Forelimb muscle (tissue), 1 donor: ENCODE results near the gene WDPCP. TPM values are rescaled to one million over a fixed set of nuclear protein-coding genes. Genes with fewer than 3 reads are reported as not detected.
"Not testable (repeated sequence)": the region's sequence is repeated elsewhere in the genome, so short reads cannot be mapped to it uniquely, and the experiment has no call there.

ENCODE experiments used
- DNase-seq: peaks from one replicate; pipeline ENCODE4 v3.0.0-alpha.2; 2013; ENCODE audit warnings: low read depth
- polyA plus RNA-seq: library from polyadenylated mRNA; unstranded; fragments of 120-200 nt; gene quantifications from one replicate; pipeline ENCODE4 v1.2.1, GENCODE V29; 2013; ENCODE audit not compliant: insufficient read length

WDPCP gene
- polyA plus RNA-seq, 1 donor, result 7.5 TPM

GRCh38 chr2:63539416-63540162 lies 48.7 kb downstream of the WDPCP start:
- no peak for DNase-seq

GRCh38 chr2:63538390-63538789 lies 49.9 kb downstream of the WDPCP start:
- DNase-seq, result no peak

- DNase-seq, result no peak
Observed at GRCh38 chr2:63537306-63537705, 51.0 kb downstream of the WDPCP start.

- no peak for DNase-seq
Observed at GRCh38 chr2:63530704-63531279, 57.5 kb downstream of the WDPCP start.

GRCh38 chr2:63525905-63526304 lies 62.4 kb downstream of the WDPCP start:
- no peak for DNase-seq

GRCh38 chr2:63522950-63523349 lies 65.3 kb downstream of the WDPCP start:
- no peak for DNase-seq

GRCh38 chr2:63520793-63521192 lies 67.5 kb downstream of the WDPCP start:
- no peak for DNase-seq

- DNase-seq, result no peak
Observed at GRCh38 chr2:63514781-63515180, 73.5 kb downstream of the WDPCP start.

GRCh38 chr2:63514237-63514716 lies 74.0 kb downstream of the WDPCP start:
- no peak for DNase-seq

- DNase-seq, result no peak
Observed at GRCh38 chr2:63506320-63506719, 82.0 kb downstream of the WDPCP start.

GRCh38 chr2:63503818-63504217 lies 84.5 kb downstream of the WDPCP start:
- DNase-seq, result no peak

- DNase-seq, result no peak
Observed at GRCh38 chr2:63500398-63500797, 87.9 kb downstream of the WDPCP start.

GRCh38 chr2:63497576-63497975 lies 90.7 kb downstream of the WDPCP start:
- DNase-seq, result no peak

GRCh38 chr2:63494968-63495367 lies 93.3 kb downstream of the WDPCP start:
- DNase-seq, result no peak

GRCh38 chr2:63494100-63494499 lies 94.2 kb downstream of the WDPCP start:
- DNase-seq, result no peak

GRCh38 chr2:63488118-63488713 lies 100.1 kb downstream of the WDPCP start:
- no peak for DNase-seq

- no peak for DNase-seq
Observed at GRCh38 chr2:63486861-63487290, 101.4 kb downstream of the WDPCP start.

- DNase-seq, result no peak
Observed at GRCh38 chr2:63484901-63485300, 103.4 kb downstream of the WDPCP start.

GRCh38 chr2:63484481-63484880 lies 103.8 kb downstream of the WDPCP start:
- DNase-seq, result no peak

- no peak for DNase-seq
Observed at GRCh38 chr2:63477686-63478085, 110.6 kb downstream of the WDPCP start.

- not testable (repeated sequence) for DNase-seq
Observed at GRCh38 chr2:63469313-63469712, 119.0 kb downstream of the WDPCP start.

GRCh38 chr2:63465633-63466032 lies 122.6 kb downstream of the WDPCP start:
- no peak for DNase-seq

GRCh38 chr2:63463142-63463541 lies 125.1 kb downstream of the WDPCP start:
- no peak for DNase-seq
